ENCODE results near the gene JMJD7. TPM values are rescaled to one million over a fixed set of nuclear protein-coding genes. Genes with fewer than 3 reads are reported as not detected.

Gene JMJD7
- total RNA-seq, 1 donor, result 1.4 TPM

- H2AFZ ChIP-seq (ENCODE audit: low read length), result no peak overlapping the region
- peak; percentile 81 for DNase-seq (ENCODE audit: insufficient read length, low spot score, missing footprints)
- no peaks in the 10 kb centered on the region for H4K20me1 ChIP-seq (ENCODE audit: insufficient read depth, low read length)
- H3K27me3 ChIP-seq (ENCODE audit: insufficient read depth, low read length), result no peaks in the 10 kb centered on the region
- H3K36me3 ChIP-seq (ENCODE audit: insufficient read depth, low read length), result peaks cover 26% of the 10 kb centered on the region
- H3K4me3 ChIP-seq (ENCODE audit: insufficient read depth, low read length), result no peak overlapping the region
- no peak for TF ChIP-seq CTCF (IDR thresholded peaks at IDR 0.05; ENCODE audit: extremely low read depth, low read depth, low read length)
- H3K9me3 ChIP-seq (ENCODE audit: low read depth, low read length), result no peaks in the 10 kb centered on the region
- H3K27ac ChIP-seq (ENCODE audit: low read depth, low read length), result no peak overlapping the region
- peaks cover 15% of the 10 kb centered on the region for H3K4me1 ChIP-seq (ENCODE audit: insufficient read depth, low read length)
- no peak overlapping the region for H3K4me2 ChIP-seq (ENCODE audit: insufficient read depth, low read length)
- H3K79me2 ChIP-seq (ENCODE audit: insufficient read depth, low read length), result no peaks in the 10 kb centered on the region
Observed at GRCh38 chr15:41825572-41826535, 2.0 kb upstream of the JMJD7 start.

- Histone ChIP-seq H3K4me3 (ENCODE audit: insufficient read depth, low read length) (peak overlapping the region; percentile 80), H2AFZ (ENCODE audit: low read length) (peak overlapping the region; percentile 76), H3K27ac (ENCODE audit: low read depth, low read length) (no peak overlapping the region), H3K79me2 (ENCODE audit: insufficient read depth, low read length) (no peaks in the 10 kb centered on the region), H3K36me3 (ENCODE audit: insufficient read depth, low read length) (peaks cover 18% of the 10 kb centered on the region), H3K27me3 (ENCODE audit: insufficient read depth, low read length) (no peaks in the 10 kb centered on the region), H4K20me1 (ENCODE audit: insufficient read depth, low read length) (no peaks in the 10 kb centered on the region), H3K4me1 (ENCODE audit: insufficient read depth, low read length) (peaks cover 15% of the 10 kb centered on the region), H3K4me2 (ENCODE audit: insufficient read depth, low read length) (peak overlapping the region; percentile 93), H3K9me3 (ENCODE audit: low read depth, low read length) (no peaks in the 10 kb centered on the region)
- no peak for TF ChIP-seq CTCF (IDR thresholded peaks at IDR 0.05; ENCODE audit: extremely low read depth, low read depth, low read length)
- DNase-seq (ENCODE audit: insufficient read length, low spot score, missing footprints), result peak; percentile 31
Observed at GRCh38 chr15:41827290-41827879, 507 bp upstream of the JMJD7 start.

GRCh38 chr15:41828807-41829141 is 882 bp downstream of the JMJD7 start:
- no peaks in the 10 kb centered on the region for H3K27me3 ChIP-seq (ENCODE audit: insufficient read depth, low read length)
- no peak for TF ChIP-seq CTCF (IDR thresholded peaks at IDR 0.05; ENCODE audit: extremely low read depth, low read depth, low read length)
- no peak overlapping the region for H3K27ac ChIP-seq (ENCODE audit: low read depth, low read length)
- peaks cover 11% of the 10 kb centered on the region for H3K36me3 ChIP-seq (ENCODE audit: insufficient read depth, low read length)
- H3K79me2 ChIP-seq (ENCODE audit: insufficient read depth, low read length), result no peaks in the 10 kb centered on the region
- no peaks in the 10 kb centered on the region for H3K9me3 ChIP-seq (ENCODE audit: low read depth, low read length)
- peak overlapping the region; percentile 86 for H2AFZ ChIP-seq (ENCODE audit: low read length)
- peaks cover 15% of the 10 kb centered on the region for H3K4me1 ChIP-seq (ENCODE audit: insufficient read depth, low read length)
- DNase-seq (ENCODE audit: insufficient read length, low spot score, missing footprints), result peak; percentile 88
- peak overlapping the region; percentile 85 for H3K4me2 ChIP-seq (ENCODE audit: insufficient read depth, low read length)
- H4K20me1 ChIP-seq (ENCODE audit: insufficient read depth, low read length), result no peaks in the 10 kb centered on the region
- H3K4me3 ChIP-seq (ENCODE audit: insufficient read depth, low read length), result peak overlapping the region; percentile 80

Measured in osteoblast (primary cell).